ENCODE data around the gene ZNF385D.

ZNF385D gene

GRCh38 chr3:21670386-21670785, 80.6 kb downstream of the ZNF385D start:
- DNase-seq: no peak

- DNase-seq: no peak
Observed at GRCh38 chr3:21668012-21668411, 83.0 kb downstream of the ZNF385D start.

GRCh38 chr3:21665444-21666100, 85.4 kb downstream of the ZNF385D start:
- DNase-seq: no peak

GRCh38 chr3:21664996-21665395, 86.0 kb downstream of the ZNF385D start:
- no peak for DNase-seq

- no peak for DNase-seq
Observed at GRCh38 chr3:21662403-21662802, 88.6 kb downstream of the ZNF385D start.

GRCh38 chr3:21654662-21655061, 96.3 kb downstream of the ZNF385D start:
- DNase-seq: no peak

GRCh38 chr3:21654241-21654640, 96.8 kb downstream of the ZNF385D start:
- DNase-seq: no peak

- DNase-seq: no peak
Observed at GRCh38 chr3:21649519-21649918, 101.5 kb downstream of the ZNF385D start.

- no peak for DNase-seq
Observed at GRCh38 chr3:21647961-21648360, 103.0 kb downstream of the ZNF385D start.

GRCh38 chr3:21645121-21645897, 105.7 kb downstream of the ZNF385D start:
- no peak for DNase-seq

GRCh38 chr3:21644268-21644667, 106.7 kb downstream of the ZNF385D start:
- DNase-seq: no peak

- no peak for DNase-seq
Observed at GRCh38 chr3:21643752-21644151, 107.3 kb downstream of the ZNF385D start.

- no peak for DNase-seq
Observed at GRCh38 chr3:21642433-21642832, 108.6 kb downstream of the ZNF385D start.

GRCh38 chr3:21641959-21642358, 109.1 kb downstream of the ZNF385D start:
- DNase-seq: no peak

- no peak for DNase-seq
Observed at GRCh38 chr3:21638488-21638887, 112.5 kb downstream of the ZNF385D start.

- DNase-seq: no peak
Observed at GRCh38 chr3:21634112-21634511, 116.9 kb downstream of the ZNF385D start.

- DNase-seq: no peak
Observed at GRCh38 chr3:21624524-21624923, 126.5 kb downstream of the ZNF385D start.

GRCh38 chr3:21621181-21621651, 129.8 kb downstream of the ZNF385D start:
- DNase-seq: no peak

GRCh38 chr3:21620511-21621155, 130.4 kb downstream of the ZNF385D start:
- no peak for DNase-seq

- no peak for DNase-seq
Observed at GRCh38 chr3:21618695-21619094, 132.3 kb downstream of the ZNF385D start.

GRCh38 chr3:21613372-21614070, 137.5 kb downstream of the ZNF385D start:
- no peak for DNase-seq

- no peak for DNase-seq
Observed at GRCh38 chr3:21601178-21601577, 149.8 kb downstream of the ZNF385D start.

- no peak for DNase-seq
Observed at GRCh38 chr3:21599890-21600289, 151.1 kb downstream of the ZNF385D start.

Data from suppressor macrophage treated with lipopolysaccharide for 1 hour (primary cell).